GM15510 (cell line): ENCODE data around the gene PTTG1IP.

ENCODE experiments used
- POLR2A ChIP-seq: IDR thresholded peaks from 3 replicates; pipeline ENCODE4 v1.6.1; 2011; ENCODE audit warnings: borderline replicate concordance; ENCODE audit not compliant: insufficient read length; ENCODE audit errors: extremely low read depth

Gene PTTG1IP

DNA sequence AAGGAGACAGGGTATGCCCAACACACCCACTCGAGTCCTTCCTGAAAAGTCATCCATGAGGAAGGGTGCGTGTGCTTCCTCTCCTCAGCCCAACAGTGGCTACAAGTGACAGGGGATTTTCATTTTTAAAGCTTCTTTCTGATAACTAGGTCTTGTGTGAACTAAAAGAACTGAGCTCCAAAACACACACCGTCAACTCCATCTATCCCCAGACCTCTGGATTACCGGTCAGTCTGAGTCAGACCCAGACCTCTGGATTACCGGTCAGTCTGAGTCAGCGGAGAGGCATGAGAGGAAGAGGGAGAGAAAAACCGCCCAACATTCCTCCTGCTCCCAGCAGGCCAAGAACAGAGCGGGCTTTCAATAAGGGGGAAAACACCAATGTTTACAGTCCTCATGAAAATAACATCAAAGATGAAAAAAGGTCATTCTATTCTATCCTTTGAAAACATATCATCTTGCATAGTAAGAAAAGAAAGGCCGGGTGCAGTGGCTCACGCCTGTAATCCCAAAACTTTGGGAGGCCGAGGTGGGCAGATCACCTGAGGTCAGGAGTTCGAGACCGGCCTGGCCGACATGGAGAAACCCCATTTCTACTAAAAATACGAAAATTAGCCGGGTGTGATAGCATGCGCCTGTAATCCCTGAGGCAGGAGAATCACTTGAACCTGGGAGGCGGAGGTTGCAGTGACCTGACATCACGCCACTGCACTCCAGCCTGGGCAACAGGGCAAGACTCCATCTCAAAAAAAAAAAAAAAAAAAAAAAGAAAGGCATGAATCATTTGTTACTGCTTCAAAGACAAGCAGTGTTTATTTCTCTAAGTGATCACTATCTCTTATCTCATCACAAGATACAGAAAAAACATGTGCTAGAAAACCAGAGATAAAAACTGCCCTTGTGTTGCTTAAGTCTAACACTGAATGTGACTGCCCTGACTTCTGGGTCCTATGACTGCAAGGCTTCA lies 3.4 kb downstream of the PTTG1IP start:
- no peak for TF ChIP-seq POLR2A

DNA sequence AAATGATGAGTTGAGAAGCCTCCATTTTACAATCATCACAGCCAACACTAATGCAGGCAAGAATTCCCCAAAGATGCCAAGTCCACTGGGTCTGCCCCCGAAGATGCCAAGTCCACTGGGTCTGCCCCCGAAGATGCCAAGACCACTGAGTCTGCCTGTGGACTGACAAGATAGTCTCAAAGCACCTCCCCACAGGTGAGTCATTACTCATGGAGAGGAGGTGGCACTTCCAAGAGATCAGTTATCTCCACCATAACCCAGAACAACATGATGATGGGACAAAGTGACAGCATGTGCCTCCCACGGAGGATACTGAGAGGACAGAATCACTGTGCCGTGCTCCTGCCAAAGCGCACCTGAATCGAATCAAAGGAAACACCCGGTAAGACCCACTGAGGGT lies 4.8 kb downstream of the PTTG1IP start:
- no peak for TF ChIP-seq POLR2A

DNA sequence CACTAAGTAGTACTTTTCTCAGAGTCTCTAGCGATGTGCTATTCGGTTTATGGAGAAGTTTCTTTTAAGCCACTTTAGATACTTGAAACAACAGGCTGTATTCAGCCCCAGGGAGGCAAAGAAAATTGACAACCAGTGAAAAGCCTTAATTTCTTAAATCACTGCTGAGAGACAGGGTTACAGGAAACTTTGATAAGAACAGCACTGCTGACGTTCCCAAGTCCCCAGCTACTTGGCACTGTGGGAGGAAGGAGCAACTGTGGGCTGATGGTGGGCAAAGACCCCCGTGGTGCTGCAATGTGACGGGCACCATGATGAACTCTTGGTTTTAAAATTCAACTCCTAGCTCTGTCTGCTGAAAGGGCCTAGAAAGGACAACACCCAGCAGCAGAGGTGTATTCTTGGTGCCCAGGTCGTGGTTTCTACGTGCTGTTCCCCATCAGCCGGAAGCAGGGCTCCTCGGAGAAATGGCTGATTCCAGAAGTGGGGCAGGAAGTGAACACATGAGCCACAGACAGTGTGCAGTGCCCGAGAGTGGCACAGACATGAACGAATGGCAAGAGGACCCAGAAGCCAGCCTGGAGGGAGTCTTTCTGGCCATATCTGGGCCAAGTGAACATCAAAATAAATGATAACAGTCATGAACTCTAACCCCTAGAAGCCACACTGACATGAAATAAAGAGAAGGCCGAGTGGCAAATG lies 5.3 kb downstream of the PTTG1IP start:
- no peak for TF ChIP-seq POLR2A

DNA sequence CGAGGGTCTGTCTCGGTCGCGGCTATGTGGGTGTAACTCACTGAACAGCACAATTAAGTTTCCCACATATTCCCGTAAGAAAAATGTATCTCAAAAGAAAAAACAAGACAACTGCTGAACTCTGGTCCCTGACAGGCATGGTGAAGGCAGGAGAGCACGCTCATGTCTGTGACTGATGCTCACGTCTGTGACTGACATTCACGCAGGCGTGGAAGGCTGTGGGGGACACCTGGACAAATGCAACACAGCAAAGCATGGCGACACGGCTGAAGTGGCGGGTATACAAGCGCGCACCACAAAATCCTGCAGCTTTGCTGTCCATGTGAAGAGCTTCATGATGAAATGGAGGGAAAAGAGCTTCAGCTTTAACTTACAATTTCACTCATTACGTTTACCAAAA lies 6.0 kb downstream of the PTTG1IP start:
- no peak for TF ChIP-seq POLR2A

DNA sequence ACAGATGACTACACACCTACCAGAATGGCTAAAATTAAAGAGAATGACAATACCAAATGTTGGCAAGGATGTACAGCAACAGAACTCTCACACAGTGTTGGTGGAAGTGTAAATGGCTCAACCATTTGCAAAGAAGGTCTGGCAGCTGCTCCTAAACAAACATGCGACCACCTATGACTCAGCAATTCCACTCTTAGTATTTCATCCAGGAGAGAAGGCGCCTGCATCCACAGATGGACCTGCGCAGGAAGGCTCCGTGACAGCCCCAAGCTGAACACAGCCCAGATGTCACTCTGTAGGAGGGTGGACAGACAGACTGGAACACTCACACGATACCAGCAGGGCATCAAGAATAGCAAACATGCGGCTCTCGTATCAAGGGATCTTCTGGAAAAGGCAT lies 6.7 kb downstream of the PTTG1IP start:
- no peak for TF ChIP-seq POLR2A

DNA sequence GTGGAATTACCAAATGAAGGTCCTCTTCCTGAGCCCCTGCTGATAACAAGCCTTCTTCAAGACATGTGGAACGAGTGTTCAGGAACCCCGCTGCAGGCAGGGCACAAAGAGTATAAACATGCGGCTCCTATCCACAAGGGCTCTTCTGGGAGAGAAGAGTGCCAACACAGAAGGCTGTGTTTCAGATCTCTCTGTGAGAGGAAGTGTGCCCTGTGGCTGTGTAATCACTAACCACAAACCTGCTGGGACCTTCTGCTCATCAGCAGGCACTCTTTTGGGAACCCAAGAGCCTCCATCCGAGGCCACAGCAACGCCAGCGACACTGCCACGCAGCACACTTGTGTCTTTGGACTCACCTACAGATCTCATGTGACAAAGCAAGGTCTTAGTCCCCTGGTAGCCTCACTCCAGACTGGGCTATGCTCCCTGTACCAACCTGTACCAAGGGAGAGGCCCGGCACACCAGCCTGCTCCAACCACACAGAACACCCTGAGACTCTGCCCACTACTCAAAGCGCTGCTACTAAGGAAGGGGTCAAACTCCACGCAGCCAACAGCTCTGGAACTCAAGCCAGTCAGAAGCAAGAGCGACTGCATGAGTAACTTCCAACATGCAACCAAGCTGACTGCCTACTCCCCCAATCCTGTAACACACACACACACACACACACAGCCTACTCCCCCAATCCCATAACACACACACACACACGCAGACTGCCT lies 7.8 kb downstream of the PTTG1IP start:
- no peak for TF ChIP-seq POLR2A

DNA sequence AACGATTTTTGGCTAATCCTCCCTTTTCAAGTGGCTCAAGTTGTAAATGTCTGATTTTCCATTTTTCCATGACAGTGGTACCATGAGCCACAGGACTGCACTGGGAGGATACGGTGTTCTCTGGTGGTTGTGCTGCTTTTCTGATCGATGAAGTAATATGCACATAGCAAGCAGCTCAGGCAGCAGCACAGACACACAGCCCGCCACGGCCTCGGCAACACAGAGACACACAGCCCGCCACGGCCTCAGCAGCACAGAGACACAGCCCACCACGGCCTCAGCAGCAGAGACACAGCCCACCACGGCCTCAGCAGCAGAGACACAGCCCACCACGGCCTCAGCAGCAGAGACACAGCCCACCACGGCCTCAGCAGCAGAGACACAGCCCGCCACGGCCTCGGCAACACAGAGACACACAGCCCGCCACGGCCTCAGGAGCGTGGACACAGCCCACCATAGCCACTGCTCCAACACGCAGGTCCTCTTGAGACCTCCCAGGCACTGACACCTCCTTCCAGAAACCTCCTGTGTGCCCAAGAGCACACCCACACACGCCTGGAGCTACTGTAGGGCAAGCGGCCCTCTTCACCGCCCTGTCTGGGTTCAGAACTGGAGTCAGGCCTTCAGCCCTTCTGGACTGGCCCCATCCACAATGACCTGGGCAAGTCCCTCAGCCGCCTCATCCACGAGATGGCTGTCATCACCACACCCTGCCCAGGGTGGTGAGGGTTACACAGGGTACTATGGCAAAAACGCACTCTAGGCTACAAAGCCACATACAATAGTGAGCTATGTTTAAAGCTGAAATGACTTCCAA lies 10.4 kb downstream of the PTTG1IP start:
- TF ChIP-seq POLR2A: no peak

DNA sequence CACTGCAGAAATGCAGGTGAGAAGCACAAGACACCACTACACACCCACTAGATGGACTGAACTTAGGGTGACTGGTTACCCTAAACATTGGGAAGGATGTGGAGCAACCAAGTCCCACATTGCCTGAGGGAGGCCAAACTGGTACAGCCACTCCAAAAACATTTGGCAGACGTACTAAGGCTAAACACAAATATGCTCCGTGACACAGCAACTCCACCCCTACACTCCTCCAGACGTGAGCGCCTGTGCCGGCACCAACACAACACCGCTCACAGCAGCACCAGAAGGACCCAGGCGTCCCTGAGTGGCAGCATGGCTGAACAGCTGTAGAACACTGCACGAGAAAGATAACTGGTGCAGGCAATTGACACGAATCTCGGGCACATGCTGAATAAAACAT lies 14.7 kb downstream of the PTTG1IP start:
- no peak for TF ChIP-seq POLR2A

DNA sequence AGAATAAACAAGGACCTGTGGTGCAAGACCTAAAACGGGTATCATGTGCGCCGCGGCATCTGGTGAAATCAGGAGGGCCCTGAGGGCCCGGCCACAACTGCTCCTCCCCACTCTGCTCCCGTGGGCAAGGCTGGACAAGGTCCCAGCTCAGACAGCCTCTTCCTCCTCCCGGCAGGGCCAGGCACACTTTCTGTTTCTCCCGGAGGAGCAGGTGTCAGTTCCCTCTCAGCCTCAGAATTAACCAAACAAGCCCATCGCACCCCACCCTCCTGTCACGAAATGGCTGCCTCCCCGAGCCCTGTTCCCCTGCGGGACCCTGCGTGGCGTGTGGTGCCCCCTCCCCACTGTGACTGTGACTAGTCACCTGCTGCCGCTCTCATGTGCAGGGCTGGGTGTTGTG lies 15.2 kb downstream of the PTTG1IP start:
- no peak for TF ChIP-seq POLR2A

DNA sequence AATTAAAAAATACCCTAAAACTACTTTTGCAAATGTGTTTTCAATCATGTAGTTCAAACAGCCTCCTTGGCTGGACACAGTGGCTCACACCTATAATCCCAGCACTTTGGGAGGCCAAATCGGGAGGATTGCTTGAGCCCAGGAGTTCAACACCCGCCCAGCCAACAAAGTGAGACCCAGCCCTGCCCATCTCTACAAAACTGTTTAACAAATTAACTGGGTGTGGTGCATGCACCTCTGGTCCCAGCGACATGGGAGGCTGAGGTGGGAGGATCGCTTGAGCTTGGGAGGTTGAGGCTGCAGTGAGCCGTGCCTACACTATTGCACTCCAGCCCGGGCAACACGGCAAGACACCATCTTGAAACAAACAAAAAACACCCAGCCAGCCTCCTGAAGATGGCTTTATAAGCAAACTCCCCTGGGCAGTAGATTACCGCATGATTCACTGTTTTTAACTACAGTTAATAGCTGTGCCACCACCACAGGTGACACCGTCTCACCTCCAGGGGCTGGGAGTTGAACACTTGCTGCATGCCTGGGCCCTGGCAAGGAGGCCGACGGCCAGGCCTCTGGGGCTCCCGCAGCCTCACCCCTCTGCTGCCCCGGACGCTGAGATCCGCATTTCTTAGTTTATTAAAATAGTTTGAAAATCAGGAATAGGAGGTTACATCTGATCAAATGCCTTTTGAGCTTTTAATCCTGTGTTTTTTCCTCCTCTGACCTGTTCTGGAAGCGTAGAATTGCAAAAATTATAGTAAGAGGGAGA lies 16.2 kb downstream of the PTTG1IP start:
- TF ChIP-seq POLR2A: no peak

DNA sequence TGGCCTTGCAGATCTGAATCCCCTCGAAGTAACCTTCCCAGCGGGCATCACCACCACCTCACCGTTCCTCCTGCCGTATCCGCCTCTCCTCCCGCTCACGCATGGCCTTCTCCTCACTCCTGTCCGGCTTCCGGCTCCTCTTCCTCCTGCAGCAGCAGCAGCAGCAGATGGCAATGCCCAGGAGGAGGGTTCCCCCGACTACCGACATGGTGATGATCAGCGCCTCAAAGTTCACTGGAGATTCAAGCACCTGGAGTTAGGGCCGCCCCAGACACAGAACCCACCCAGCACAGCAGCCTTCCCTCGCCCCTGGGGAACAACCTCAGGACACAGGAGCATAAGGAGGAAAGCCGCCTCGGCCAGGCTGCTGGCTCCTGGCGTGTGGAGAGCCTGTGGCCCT lies 17.4 kb downstream of the PTTG1IP start:
- TF ChIP-seq POLR2A: no peak

DNA sequence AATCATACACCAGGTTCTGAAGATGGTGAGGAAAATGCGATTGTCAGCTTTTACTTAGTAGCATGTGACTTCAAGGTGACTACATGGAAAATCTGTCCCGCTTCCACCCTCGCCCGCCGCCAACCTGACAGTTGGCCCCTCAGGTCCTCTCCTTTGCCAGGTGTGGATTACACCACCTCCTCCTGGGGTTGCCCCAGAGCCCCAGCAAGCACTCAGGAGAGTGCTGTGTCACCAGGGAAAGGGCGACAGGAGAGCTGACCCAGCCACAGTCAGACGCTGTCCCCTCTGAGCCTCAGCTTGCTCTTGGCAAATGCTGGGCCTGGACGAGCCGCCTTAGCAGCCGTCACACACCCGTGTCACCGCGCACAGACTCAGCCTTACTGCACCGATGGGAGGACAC lies 17.9 kb downstream of the PTTG1IP start:
- TF ChIP-seq POLR2A: no peak

DNA sequence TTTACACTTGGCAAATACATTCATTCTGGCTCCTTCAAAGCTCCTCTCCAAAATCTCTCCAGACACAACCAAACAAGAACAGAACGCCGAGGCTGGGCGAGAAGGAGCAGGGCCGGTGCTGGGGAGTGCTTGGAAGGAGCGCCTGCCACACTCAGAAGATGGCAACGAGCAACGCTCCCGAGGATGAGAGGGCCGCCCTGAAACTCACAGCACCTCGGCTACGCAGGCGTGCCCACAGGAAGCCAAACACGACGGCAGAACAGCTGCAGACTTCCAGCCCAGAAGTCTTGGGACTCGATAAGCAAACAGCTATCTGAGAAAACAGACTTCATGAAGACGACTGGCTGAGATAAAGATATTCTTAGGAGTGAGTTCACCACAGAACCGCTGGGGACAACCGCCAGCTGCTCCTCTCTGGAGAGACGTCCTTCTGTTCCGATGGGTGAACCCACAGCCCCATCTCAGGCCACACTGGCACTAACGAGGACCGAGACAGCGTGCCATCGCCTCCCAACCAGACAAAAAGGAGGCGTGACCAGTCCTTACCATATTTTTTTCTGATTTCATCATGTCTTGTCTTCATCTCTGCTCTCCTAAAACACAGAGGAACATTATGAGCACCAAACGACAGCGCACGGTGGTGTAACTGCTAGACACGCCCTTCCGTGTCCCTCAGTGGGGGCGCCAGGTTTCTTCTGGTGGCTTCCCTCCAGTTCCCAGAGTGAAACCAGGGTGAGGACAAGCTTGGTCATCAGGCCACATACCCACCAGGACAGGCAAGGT lies 18.6 kb downstream of the PTTG1IP start:
- TF ChIP-seq POLR2A: no peak
